DMS79 (cell line): ENCODE results near the gene FAM9B.
"Not testable (repeated sequence)": the region's sequence is repeated elsewhere in the genome, so short reads cannot be mapped to it uniquely, and the experiment has no call there.

Source experiments
- DNase-seq: peaks from one replicate; lab custom pipeline; 2025; lab: John Stamatoyannopoulos, UW

Gene FAM9B

GRCh38 chrX:9033989-9034388 lies at the start of gene FAM9B:
FAM9B (minus strand) TSS chrX:9034127; CDS start chrX:9032986, 1,141 bp downstream.
- no peak for DNase-seq

GRCh38 chrX:9081271-9081670 lies 47.3 kb upstream of the FAM9B start:
- DNase-seq: no peak

- DNase-seq: no peak
These were observed 40.4 kb upstream of the FAM9B start for GRCh38 chrX:9074326-9074725.

- no peak for DNase-seq
These were observed 38.4 kb upstream of the FAM9B start for GRCh38 chrX:9072281-9072680.

- no peak for DNase-seq
These were observed 37.2 kb upstream of the FAM9B start for GRCh38 chrX:9071031-9071650.

GRCh38 chrX:9069573-9069972 lies 35.6 kb upstream of the FAM9B start:
- no peak for DNase-seq

- no peak for DNase-seq
These were observed 30.8 kb upstream of the FAM9B start for GRCh38 chrX:9064694-9065093.

GRCh38 chrX:9062641-9063040 lies 28.7 kb upstream of the FAM9B start:
- DNase-seq: no peak

GRCh38 chrX:9055354-9055753 lies 21.4 kb upstream of the FAM9B start:
- DNase-seq: no peak

GRCh38 chrX:9052081-9052480 lies 18.2 kb upstream of the FAM9B start:
- DNase-seq: no peak

- no peak for DNase-seq
These were observed 16.4 kb upstream of the FAM9B start for GRCh38 chrX:9050331-9050730.

- DNase-seq: no peak
These were observed 14.9 kb upstream of the FAM9B start for GRCh38 chrX:9048801-9049200.

- no peak for DNase-seq
These were observed 4.3 kb upstream of the FAM9B start for GRCh38 chrX:9038244-9038643.

GRCh38 chrX:9037296-9037695 lies 3.4 kb upstream of the FAM9B start:
- DNase-seq: no peak

GRCh38 chrX:9033586-9033985 lies 341 bp downstream of the FAM9B start:
- no peak for DNase-seq

GRCh38 chrX:9033179-9033578 lies 748 bp downstream of the FAM9B start:
- no peak for DNase-seq

GRCh38 chrX:9023293-9023692 lies 10.6 kb downstream of the FAM9B start:
- DNase-seq: no peak

- DNase-seq: no peak
These were observed 14.8 kb downstream of the FAM9B start for GRCh38 chrX:9019151-9019550.

- DNase-seq: not testable (repeated sequence)
These were observed 15.6 kb downstream of the FAM9B start for GRCh38 chrX:9018332-9018731.

GRCh38 chrX:9003041-9003440 lies 30.9 kb downstream of the FAM9B start:
- DNase-seq: no peak

GRCh38 chrX:8988446-8988845 lies 45.5 kb downstream of the FAM9B start:
- DNase-seq: no peak

GRCh38 chrX:8987672-8988250 lies 46.2 kb downstream of the FAM9B start:
- DNase-seq: no peak

GRCh38 chrX:8984231-8984630 lies 49.7 kb downstream of the FAM9B start:
- no peak for DNase-seq

GRCh38 chrX:8981723-8982122 lies 52.2 kb downstream of the FAM9B start:
- no peak for DNase-seq
